GM12891 (cell line): Measurements from ENCODE around the gene PNLDC1.
"Not testable (repeated sequence)": the region's sequence is repeated elsewhere in the genome, so short reads cannot be mapped to it uniquely, and the experiment has no call there.

ENCODE experiments used
- DNase-seq: peaks from one replicate; pipeline ENCODE4 v3.0.0; 2011; ENCODE audit warnings: low spot score; ENCODE audit not compliant: insufficient read length
- FAIRE-seq: peaks from 2 replicates; lab custom pipeline; 2011; peaks lifted over from hg19 to GRCh38; lab: Jason Lieb, UNC
- PAX5 ChIP-seq: IDR thresholded peaks from 2 replicates; pipeline ENCODE4 v1.6.1; 2011; ENCODE audit warnings: low read length, moderate library complexity, mild to moderate bottlenecking; ENCODE audit not compliant: insufficient read depth, severe bottlenecking
- POLR2A ChIP-seq: IDR thresholded peaks from 2 replicates; pipeline ENCODE4 v1.6.1; 2011; ENCODE audit warnings: low read depth, low read length, control low read depth
- POLR2AphosphoS5 ChIP-seq: IDR thresholded peaks from 2 replicates; pipeline ENCODE4 v1.6.1; 2011; ENCODE audit warnings: low read depth, low read length, control low read depth
- POU2F2 ChIP-seq: IDR thresholded peaks from 2 replicates; pipeline ENCODE4 v1.6.1; 2011; ENCODE audit warnings: low read depth, mild to moderate bottlenecking, control low read depth, low read length, moderate library complexity
- SPI1 ChIP-seq: IDR thresholded peaks from 2 replicates; pipeline ENCODE4 v1.6.1; 2011; ENCODE audit warnings: low read depth, low read length, control low read depth
- TAF1 ChIP-seq: IDR thresholded peaks from 2 replicates; pipeline ENCODE4 v1.6.1; 2011; ENCODE audit warnings: low read depth, low read length, control low read depth

Gene PNLDC1

GRCh38 chr6:159832946-159833345 lies 32.9 kb downstream of the PNLDC1 start:
- DNase-seq, result no peak
- FAIRE-seq, result no peak
- TF ChIP-seq PAX5, result no peak
- no peak for TF ChIP-seq TAF1
- TF ChIP-seq SPI1, result no peak
- TF ChIP-seq POLR2A, result no peak
- TF ChIP-seq POU2F2, result no peak
- no peak for TF ChIP-seq POLR2AphosphoS5

- DNase-seq, result no peak
- FAIRE-seq, result no peak
- TF ChIP-seq POLR2AphosphoS5 (no peak), TAF1 (no peak), POLR2A (no peak)
These were observed 33.5 kb downstream of the PNLDC1 start for GRCh38 chr6:159833556-159833955.

DNA sequence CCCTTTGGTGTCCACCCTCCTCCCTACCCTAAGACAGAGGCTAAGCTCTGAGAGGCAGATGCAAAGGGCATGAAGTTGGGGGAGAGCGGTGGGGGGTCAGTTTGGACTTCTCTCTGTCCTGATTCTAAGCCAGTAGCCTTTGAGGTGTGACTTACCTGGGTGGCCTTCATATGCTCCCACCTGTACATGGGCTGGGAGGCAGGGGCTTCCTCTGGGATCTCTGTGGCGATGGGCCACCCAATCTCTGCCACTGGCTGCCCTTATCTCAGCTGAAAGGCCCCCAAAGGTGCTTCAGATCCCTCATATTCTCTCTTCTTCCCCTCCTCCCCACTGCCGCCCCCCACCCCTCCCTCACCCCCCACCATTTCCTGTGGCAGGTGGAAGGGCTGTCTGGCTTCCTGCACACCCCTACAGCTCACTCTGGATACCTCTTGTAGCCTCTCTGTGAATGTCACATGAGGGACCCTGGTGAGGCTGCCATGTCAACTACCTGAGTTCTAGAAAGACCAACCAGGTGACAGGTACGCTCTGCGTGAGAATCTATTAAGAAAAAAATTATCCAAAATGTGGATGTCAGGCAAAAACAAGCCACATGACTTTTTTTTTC lies 34.0 kb downstream of the PNLDC1 start:
- TF ChIP-seq SPI1 (no peak), POLR2A (no peak), POU2F2 (no peak)
- DNase-seq, result no peak
- FAIRE-seq, result no peak

DNA sequence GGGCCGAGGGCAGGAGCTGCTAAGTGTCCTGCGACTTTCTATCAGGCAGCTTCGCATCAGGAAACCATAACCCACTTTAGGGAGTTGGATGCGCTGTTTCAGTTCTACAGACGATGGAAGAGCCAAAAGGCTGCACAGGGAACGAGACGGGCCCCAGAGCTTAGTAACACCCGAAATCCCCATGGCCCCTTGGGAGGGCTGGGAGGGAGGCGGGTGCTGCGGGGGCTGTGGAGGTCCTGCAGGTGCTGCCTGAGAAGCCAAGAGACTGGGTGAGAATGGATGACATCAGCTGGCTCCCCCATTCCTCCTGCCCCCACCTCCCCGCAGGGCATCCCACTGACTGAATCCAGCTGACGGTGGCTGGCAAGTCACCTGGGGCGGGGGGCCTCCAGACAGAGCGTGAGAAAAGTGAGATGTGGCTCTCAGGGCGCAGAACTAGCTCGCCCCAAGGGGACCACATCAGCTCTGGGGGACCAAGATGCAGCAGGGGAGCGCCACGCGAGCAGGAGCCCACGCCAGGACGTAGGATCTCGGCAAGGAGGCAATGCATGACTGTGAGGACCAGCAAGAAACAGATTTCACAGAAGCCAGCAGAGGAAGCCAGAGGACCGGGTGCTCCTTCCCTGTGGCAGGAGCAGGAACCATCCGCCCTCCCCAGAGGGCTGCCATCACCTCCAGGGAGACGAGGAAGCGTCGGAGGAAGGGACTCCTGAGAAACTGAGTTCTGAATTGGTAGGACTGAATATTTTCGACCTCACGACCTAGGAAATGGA lies 36.8 kb downstream of the PNLDC1 start:
- no peak for FAIRE-seq

DNA sequence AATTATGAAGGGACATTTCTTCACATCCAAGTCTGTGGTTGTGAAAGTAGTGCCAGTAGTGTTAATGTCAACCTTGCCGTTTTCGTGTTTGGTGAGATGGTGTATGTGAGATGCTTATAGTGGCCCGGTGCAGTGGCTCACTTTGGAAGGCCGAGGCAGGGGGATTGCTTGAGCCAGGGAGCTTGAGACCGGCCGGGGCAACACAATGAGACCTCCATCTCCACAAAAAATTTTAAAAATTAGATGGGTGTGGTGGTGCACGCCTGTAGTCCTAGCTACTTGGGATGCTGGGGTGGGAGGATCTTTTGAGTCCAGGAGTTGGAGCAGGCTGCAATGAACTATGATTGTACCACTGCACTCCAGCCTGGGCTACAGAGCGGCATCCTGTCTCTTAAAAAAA lies 37.4 kb downstream of the PNLDC1 start:
- no peak for DNase-seq
- TF ChIP-seq PAX5, result no peak
- no peak for TF ChIP-seq POLR2A
- TF ChIP-seq POU2F2, result no peak
- TF ChIP-seq POLR2AphosphoS5, result no peak
- TF ChIP-seq TAF1, result no peak
- no peak for TF ChIP-seq SPI1
- FAIRE-seq, result no peak

More for the DNA sequence above, 36.8 kb downstream of the PNLDC1 start:
- no peak for DNase-seq
- TF ChIP-seq POU2F2 (no peak), SPI1 (no peak), TAF1 (no peak), POLR2A (no peak), POLR2AphosphoS5 (no peak), PAX5 (no peak)

DNA sequence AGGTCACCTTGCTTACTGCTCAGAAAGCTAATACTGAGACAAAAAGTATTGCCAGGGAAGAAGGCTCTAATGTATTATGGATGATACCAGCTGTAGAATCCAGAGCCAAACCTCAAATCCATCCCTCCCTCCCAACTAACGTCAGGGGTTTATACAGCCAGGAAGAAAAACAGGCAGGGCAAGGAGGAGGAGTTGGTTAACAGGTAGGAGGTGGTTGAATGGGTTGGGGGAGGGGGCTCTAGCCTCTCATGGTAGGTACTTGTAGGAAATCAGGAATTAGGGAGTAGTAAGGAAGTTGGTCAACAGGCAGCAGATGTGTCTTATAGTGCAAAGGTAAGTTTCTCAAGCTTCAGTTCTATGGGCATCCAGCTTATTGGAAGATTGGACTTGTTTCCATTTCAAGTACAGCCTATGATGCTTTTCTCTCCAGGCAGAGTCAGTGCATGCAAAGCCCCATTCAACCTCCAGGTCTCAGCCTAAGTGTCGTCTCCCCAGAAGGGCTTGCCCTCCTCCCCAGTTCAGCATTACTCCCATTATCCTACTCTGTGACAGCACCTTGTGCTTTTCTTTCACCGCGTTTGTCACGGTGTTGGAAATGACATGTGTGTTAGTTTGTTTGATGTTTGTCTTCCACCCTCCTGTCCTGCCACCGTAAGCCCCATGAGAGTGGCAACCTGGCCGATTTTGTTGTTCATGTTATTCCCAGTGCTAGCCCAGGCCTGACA lies 38.1 kb downstream of the PNLDC1 start:
- no peak for DNase-seq
- TF ChIP-seq POLR2A (no peak), TAF1 (no peak), POLR2AphosphoS5 (no peak), POU2F2 (no peak), PAX5 (no peak), SPI1 (no peak)
- FAIRE-seq, result no peak

- no peak for DNase-seq
- FAIRE-seq, result no peak
- no peak for TF ChIP-seq POLR2A
- TF ChIP-seq POU2F2, result no peak
- no peak for TF ChIP-seq TAF1
- TF ChIP-seq PAX5, result no peak
- no peak for TF ChIP-seq POLR2AphosphoS5
- TF ChIP-seq SPI1, result no peak
These were observed 42.0 kb downstream of the PNLDC1 start for GRCh38 chr6:159842035-159842434.

- no peak for TF ChIP-seq POLR2AphosphoS5
- TF ChIP-seq POLR2A, result no peak
- TF ChIP-seq SPI1, result no peak
- no peak for TF ChIP-seq TAF1
- no peak for TF ChIP-seq POU2F2
- no peak for TF ChIP-seq PAX5
- FAIRE-seq, result no peak
- DNase-seq, result no peak
These were observed 44.9 kb downstream of the PNLDC1 start for GRCh38 chr6:159844737-159845645.

DNA sequence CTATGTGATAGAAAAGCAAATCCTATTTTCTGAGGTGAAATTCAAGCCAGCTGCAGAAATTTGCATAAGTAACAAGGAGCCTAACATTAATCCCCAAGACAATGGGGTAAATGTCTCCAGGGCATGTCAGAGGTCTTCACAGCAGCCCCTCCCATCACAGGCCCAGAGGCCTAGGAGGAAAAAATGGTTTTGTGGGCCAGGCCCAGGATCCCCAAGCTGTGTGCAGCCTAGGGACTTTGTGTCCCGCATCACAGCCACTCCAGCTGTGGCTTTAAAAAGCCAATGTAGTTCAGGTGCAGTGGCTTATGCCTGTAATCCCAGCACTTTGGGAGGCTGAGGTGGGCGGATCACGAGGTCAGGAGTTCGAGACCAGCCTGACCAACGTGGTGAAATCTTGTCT lies 48.5 kb downstream of the PNLDC1 start:
- not testable (repeated sequence) for DNase-seq, FAIRE-seq

DNA sequence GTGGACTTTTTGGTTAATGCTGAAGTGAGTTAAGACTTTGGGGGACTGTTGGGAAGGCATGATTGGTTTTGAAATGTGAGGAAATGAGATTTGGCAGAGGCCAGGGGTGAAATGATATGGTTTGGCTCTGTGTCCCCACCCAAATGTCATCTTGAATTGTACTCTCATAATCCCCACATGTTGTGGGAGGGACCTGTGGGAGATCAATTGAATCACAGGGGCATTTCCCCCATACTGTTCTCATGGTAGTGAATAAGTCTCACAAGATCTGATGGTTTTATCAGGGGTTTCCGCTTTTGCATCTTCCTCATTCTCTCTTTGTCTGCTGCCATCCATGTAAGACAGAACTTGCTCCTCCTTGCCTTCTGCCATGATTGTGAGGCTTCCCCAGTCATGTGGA lies 49.8 kb downstream of the PNLDC1 start:
- not testable (repeated sequence) for FAIRE-seq, DNase-seq
